HL-60 (cell line): ENCODE measurements around the gene ADAMTS8.

Source experiments
- POLR2AphosphoS5 ChIP-seq: IDR thresholded peaks from 2 replicates; pipeline ENCODE4 v1.6.1; 2012; ENCODE audit warnings: low read depth
- SPI1 ChIP-seq: IDR thresholded peaks from 2 replicates; pipeline ENCODE4 v1.6.1; 2012; ENCODE audit warnings: low read depth, mild to moderate bottlenecking, borderline replicate concordance
- TF ChIP-seq, protein P1 (sequence below): IDR thresholded peaks from one replicate; pipeline ENCODE4 v1.5.1; 2011; ENCODE audit warnings: low read length, control low read depth, inconsistent platforms; ENCODE audit not compliant: insufficient read depth
- TF ChIP-seq, protein P2 (sequence below): IDR thresholded peaks from 2 replicates; pipeline ENCODE4 v1.6.1; 2012; ENCODE audit warnings: low read depth; ENCODE audit not compliant: insufficient replicate concordance

DNA sequence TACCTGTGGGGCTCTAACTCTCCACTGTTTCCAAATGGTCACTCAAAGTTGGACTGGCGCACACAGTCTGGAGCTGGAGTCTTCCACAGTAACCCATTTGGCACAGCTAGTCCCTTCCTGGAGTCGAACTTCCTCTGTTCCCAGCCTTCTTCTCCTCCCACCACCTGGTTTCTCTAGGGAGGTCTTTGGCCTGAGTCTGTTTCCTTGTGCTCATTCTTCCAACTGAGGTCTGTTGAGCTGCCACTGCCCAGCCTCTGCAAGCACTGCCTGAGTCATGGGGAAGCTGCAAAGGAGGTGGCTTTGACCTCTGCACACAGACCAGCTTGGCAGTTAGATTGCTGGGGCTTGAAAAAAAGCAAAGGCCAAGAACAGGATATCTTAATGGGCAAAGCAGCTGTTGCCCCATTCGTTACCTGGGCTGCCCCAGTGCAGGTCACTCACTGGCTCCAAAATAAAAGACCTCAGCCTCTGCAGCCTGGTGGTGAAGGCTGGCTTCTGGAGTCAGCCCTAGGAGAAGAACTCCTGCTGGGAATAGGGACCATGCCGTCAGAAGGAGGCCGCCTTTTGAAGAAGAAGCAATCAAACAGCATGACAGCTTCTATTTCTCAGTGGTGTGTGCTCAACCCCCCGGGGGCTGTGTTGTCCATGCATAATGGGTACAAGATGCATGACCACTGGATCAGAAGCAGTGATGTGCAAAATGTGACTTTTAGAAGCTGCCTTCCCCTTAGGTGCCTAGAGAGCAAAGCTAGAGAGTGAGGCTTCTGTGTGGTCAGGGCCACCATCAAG is 23.0 kb upstream of the ADAMTS8 start:
- TF ChIP-seq, protein P1, sequence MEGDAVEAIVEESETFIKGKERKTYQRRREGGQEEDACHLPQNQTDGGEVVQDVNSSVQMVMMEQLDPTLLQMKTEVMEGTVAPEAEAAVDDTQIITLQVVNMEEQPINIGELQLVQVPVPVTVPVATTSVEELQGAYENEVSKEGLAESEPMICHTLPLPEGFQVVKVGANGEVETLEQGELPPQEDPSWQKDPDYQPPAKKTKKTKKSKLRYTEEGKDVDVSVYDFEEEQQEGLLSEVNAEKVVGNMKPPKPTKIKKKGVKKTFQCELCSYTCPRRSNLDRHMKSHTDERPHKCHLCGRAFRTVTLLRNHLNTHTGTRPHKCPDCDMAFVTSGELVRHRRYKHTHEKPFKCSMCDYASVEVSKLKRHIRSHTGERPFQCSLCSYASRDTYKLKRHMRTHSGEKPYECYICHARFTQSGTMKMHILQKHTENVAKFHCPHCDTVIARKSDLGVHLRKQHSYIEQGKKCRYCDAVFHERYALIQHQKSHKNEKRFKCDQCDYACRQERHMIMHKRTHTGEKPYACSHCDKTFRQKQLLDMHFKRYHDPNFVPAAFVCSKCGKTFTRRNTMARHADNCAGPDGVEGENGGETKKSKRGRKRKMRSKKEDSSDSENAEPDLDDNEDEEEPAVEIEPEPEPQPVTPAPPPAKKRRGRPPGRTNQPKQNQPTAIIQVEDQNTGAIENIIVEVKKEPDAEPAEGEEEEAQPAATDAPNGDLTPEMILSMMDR = no peak
- TF ChIP-seq POLR2AphosphoS5 (no peak), SPI1 (no peak)
- TF ChIP-seq, protein P2, sequence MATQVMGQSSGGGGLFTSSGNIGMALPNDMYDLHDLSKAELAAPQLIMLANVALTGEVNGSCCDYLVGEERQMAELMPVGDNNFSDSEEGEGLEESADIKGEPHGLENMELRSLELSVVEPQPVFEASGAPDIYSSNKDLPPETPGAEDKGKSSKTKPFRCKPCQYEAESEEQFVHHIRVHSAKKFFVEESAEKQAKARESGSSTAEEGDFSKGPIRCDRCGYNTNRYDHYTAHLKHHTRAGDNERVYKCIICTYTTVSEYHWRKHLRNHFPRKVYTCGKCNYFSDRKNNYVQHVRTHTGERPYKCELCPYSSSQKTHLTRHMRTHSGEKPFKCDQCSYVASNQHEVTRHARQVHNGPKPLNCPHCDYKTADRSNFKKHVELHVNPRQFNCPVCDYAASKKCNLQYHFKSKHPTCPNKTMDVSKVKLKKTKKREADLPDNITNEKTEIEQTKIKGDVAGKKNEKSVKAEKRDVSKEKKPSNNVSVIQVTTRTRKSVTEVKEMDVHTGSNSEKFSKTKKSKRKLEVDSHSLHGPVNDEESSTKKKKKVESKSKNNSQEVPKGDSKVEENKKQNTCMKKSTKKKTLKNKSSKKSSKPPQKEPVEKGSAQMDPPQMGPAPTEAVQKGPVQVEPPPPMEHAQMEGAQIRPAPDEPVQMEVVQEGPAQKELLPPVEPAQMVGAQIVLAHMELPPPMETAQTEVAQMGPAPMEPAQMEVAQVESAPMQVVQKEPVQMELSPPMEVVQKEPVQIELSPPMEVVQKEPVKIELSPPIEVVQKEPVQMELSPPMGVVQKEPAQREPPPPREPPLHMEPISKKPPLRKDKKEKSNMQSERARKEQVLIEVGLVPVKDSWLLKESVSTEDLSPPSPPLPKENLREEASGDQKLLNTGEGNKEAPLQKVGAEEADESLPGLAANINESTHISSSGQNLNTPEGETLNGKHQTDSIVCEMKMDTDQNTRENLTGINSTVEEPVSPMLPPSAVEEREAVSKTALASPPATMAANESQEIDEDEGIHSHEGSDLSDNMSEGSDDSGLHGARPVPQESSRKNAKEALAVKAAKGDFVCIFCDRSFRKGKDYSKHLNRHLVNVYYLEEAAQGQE = no peak
